Stimulated activated CD8-positive, alpha-beta memory T cell treated with anti-CD3 and anti-CD28 coated beads, Interleukin-7, amount 100 ng/mL, for 1 hour (primary cell): ENCODE measurements around the gene PARD3.
"Not testable (repeated sequence)": the region's sequence is repeated elsewhere in the genome, so short reads cannot be mapped to it uniquely, and the experiment has no call there.

Experiments
- DNase-seq, 2 donors: peaks; one replicate each; pipeline ENCODE4 v3.0.0-alpha.2; 2020; ENCODE audit warnings: low read depth in 2 of 2

The PARD3 gene

GRCh38 chr10:34299105-34299611, 515.9 kb downstream of the PARD3 start:
- DNase-seq = no peak

- no peak for DNase-seq
Observed at GRCh38 chr10:34298346-34298818, 516.7 kb downstream of the PARD3 start.

- no peak for DNase-seq
Observed at GRCh38 chr10:34297541-34298345, 517.4 kb downstream of the PARD3 start.

GRCh38 chr10:34295142-34295548, 520.0 kb downstream of the PARD3 start:
- no peak for DNase-seq

- DNase-seq = no peak
Observed at GRCh38 chr10:34294137-34294536, 521.0 kb downstream of the PARD3 start.

- DNase-seq = no peak
Observed at GRCh38 chr10:34292675-34293074, 522.4 kb downstream of the PARD3 start.

GRCh38 chr10:34292194-34292565, 522.9 kb downstream of the PARD3 start:
- no peak for DNase-seq

GRCh38 chr10:34291466-34292193, 523.5 kb downstream of the PARD3 start:
- DNase-seq = no peak

GRCh38 chr10:34290412-34291081, 524.5 kb downstream of the PARD3 start:
- DNase-seq = no peak

GRCh38 chr10:34288634-34289033, 526.5 kb downstream of the PARD3 start:
- DNase-seq = no peak

- no peak for DNase-seq
Observed at GRCh38 chr10:34286136-34286739, 528.9 kb downstream of the PARD3 start.

GRCh38 chr10:34281661-34282582, 533.2 kb downstream of the PARD3 start:
- DNase-seq = no peak

- DNase-seq = no peak
Observed at GRCh38 chr10:34280599-34281374, 534.3 kb downstream of the PARD3 start.

GRCh38 chr10:34275626-34276130, 539.4 kb downstream of the PARD3 start:
- no peak for DNase-seq

- DNase-seq = no peak
Observed at GRCh38 chr10:34274906-34275305, 540.2 kb downstream of the PARD3 start.

GRCh38 chr10:34273340-34273739, 541.8 kb downstream of the PARD3 start:
- no peak for DNase-seq

- DNase-seq = no peak
Observed at GRCh38 chr10:34272316-34272715, 542.8 kb downstream of the PARD3 start.

GRCh38 chr10:34268410-34268809, 546.7 kb downstream of the PARD3 start:
- DNase-seq = not testable (repeated sequence)

GRCh38 chr10:34262985-34263384, 552.1 kb downstream of the PARD3 start:
- DNase-seq = no peak

- DNase-seq = no peak
Observed at GRCh38 chr10:34260904-34261303, 554.2 kb downstream of the PARD3 start.
